MCF 10A (cell line): ENCODE data around the gene CBX6. TPM values are rescaled to one million over a fixed set of nuclear protein-coding genes. Genes with fewer than 3 reads are reported as not detected.

ENCODE experiments used
- BruUV-seq: library from RNA; stranded (reverse); fragments of 400-500 nt; replicated peaks from 2 replicates; lab custom pipeline; 2021; lab: Mats Ljungman, UMichigan
- CTCF ChIA-PET: fragments of 300-600 bp; sonication (Branson Sonifier 250); formaldehyde crosslinking; extraction: SDS; loops from one replicate; lab custom pipeline; 2021; ENCODE audit warnings: antibody characterized with exemption, inconsistent platforms; lab: Yijun Ruan, JAX
- POLR2A ChIA-PET: fragments of 300-600, 350-650 bp; sonication (Branson Sonifier 250); formaldehyde crosslinking; extraction: SDS; loops from one replicate; lab custom pipeline; 2020; ENCODE audit warnings: antibody characterized with exemption, inconsistent platforms; lab: Yijun Ruan, JAX
- DNase-seq: peaks from one replicate; pipeline ENCODE4 v3.0.0-alpha.2; 2018; ENCODE audit not compliant: unreplicated experiment
- H3K27ac Mint-ChIP-seq: one replicate; pipeline ENCODE4 v1.8.0; 2022; ENCODE audit warnings: mild to moderate bottlenecking, low read depth, mixed read lengths; ENCODE audit not compliant: unreplicated experiment
- H3K27me3 Mint-ChIP-seq: one replicate; pipeline ENCODE4 v1.8.0; 2022; ENCODE audit warnings: mixed read lengths; ENCODE audit not compliant: insufficient read depth, unreplicated experiment
- H3K36me3 Mint-ChIP-seq: one replicate; pipeline ENCODE4 v1.8.0; 2022; ENCODE audit warnings: mild to moderate bottlenecking, moderate library complexity, mixed read lengths; ENCODE audit not compliant: insufficient read depth, unreplicated experiment
- H3K4me1 Mint-ChIP-seq: one replicate; pipeline ENCODE4 v1.8.0; 2022; ENCODE audit warnings: mixed read lengths; ENCODE audit not compliant: insufficient read depth, unreplicated experiment
- H3K4me3 Mint-ChIP-seq: one replicate; pipeline ENCODE4 v1.8.0; 2022; ENCODE audit warnings: mild to moderate bottlenecking, moderate library complexity, mixed read lengths; ENCODE audit not compliant: unreplicated experiment
- H3K9me3 Mint-ChIP-seq: one replicate; pipeline ENCODE4 v1.8.0; 2022; ENCODE audit warnings: mixed read lengths; ENCODE audit not compliant: unreplicated experiment
- CTCF ChIP-seq: fragments of 200-600 bp; IDR thresholded peaks from one replicate; pipeline ENCODE4 v1.8.0; 2022; ENCODE audit warnings: antibody characterized with exemption, mild to moderate bottlenecking; ENCODE audit not compliant: unreplicated experiment
- intact Hi-C: fragments of 100-400 bp; cut with micrococcal nuclease; formaldehyde crosslinking; loops from 2 replicates; pipeline ENCODE4 v1.14.1; 2022
- total RNA-seq: library from RNA; stranded (reverse); gene quantifications from 2 replicates; pipeline ENCODE4 v1.2.3, GENCODE V29; 2022

The CBX6 gene
- total RNA-seq, 1 experiment from 2014 or later = 22.9 TPM

DNA sequence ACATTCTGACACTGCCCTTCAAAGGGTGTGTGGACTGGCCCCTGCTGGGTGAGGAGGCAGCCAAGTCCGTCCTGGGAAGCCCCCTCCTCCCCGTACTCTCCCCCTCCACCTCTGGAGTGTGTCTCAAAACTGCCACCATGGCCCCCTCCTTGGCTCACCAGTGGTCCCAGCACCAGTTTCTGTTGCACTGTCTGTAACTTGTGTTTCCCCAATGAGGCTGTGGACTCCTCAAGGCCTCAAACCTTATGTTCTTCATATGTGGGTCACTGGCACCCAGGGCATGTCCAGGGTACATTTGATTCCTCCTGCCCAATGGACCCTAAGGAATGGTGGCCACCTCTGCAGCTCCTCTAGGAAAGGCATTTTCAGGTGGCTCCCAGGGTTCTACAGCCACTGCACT lies 21.6 kb downstream of the CBX6 start:
- H3K4me3 Mint-ChIP-seq = no peak overlapping the region
- H3K4me1 Mint-ChIP-seq = peaks cover 7% of the 10 kb centered on the region
- peaks cover 34% of the 10 kb centered on the region for H3K27me3 Mint-ChIP-seq
- no TSS peak for BruUV-seq
- no peak for TF ChIP-seq CTCF
- CTCF ChIA-PET = interaction anchor here (0.7 to 2.2 kb wide), 4 partner anchors 17 to 123 kb away, joined by 3 to 15 read pairs (median 4); partner anchors contain the start of gene CBX6
- intact Hi-C loops = no loop called here
- H3K27ac Mint-ChIP-seq = no peak overlapping the region
- peaks cover 4% of the 10 kb centered on the region for H3K36me3 Mint-ChIP-seq
- no peaks in the 10 kb centered on the region for H3K9me3 Mint-ChIP-seq
- POLR2A ChIA-PET = no interaction called here
- no peak for DNase-seq

DNA sequence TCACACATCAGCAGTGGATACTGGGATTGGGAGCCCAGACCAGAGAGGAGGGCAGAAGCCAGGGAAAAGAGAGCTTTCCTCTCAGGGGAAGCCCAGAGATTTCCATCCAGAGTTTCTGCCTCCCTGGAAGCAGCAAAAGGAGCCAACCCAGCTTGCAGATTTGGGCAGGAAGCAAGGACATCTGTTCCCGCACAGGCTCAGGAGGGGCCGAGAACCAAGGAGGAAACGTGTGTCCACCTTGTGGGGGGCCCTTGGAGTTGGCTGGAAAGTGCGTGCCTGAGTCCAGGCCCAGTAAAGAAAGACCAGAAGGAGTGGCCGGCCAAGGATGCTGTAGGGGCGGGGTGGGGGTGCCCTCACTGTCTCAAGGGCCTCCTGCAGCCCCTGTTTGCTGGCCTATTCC lies 22.2 kb downstream of the CBX6 start:
- CTCF ChIA-PET = interaction anchor here (0.5 to 2.2 kb wide), 3 partner anchors 21 to 543 kb away, joined by 3 to 15 read pairs (median 6); partner anchors contain the start of gene CBX6
- POLR2A ChIA-PET = no interaction called here
- Mint-ChIP-seq H3K4me3 (no peak overlapping the region), H3K27me3 (peaks cover 35% of the 10 kb centered on the region), H3K4me1 (peaks cover 7% of the 10 kb centered on the region), H3K27ac (no peak overlapping the region), H3K9me3 (no peaks in the 10 kb centered on the region), H3K36me3 (peaks cover 4% of the 10 kb centered on the region)
- intact Hi-C loops = no loop called here
- BruUV-seq = no TSS peak
- TF ChIP-seq CTCF = no peak
- DNase-seq = no peak

DNA sequence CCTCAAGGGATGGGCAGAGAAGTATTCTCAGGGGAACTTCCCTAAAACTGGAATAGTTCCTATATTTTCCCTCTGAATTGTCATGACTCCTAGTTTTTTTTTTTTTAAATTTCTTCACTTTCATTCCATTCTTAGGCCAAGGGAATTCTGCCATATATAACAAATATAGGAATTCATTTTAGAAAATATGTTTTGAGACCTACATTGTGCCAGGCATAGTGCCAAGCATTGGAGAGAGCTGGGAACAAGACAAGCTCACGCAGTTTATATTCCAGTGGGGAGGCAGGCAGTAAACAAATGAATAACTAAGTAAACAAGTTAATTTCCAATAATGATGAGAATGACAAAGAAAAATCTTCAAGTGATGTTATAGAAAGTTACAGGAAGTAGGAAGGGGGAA lies 25.6 kb downstream of the CBX6 start:
- POLR2A ChIA-PET = no interaction called here

More for the DNA sequence above, 25.6 kb downstream of the CBX6 start:
- peaks cover 4% of the 10 kb centered on the region for H3K36me3 Mint-ChIP-seq
- intact Hi-C loops = no loop called here
- H3K27ac Mint-ChIP-seq = no peak overlapping the region
- BruUV-seq = no TSS peak
- no peaks in the 10 kb centered on the region for H3K9me3 Mint-ChIP-seq
- H3K4me1 Mint-ChIP-seq = peaks cover 4% of the 10 kb centered on the region
- H3K27me3 Mint-ChIP-seq = peaks cover 45% of the 10 kb centered on the region
- H3K4me3 Mint-ChIP-seq = no peak overlapping the region
- no peak for TF ChIP-seq CTCF
- DNase-seq = no peak
- CTCF ChIA-PET = interaction anchor here (0.6 to 1.7 kb wide), 2 partner anchors 22 to 23 kb away, joined by 3 to 5 read pairs; no protein-coding TSS in a partner anchor
